Skeletal muscle satellite cell (primary cell): ENCODE measurements around the gene RFPL3.
"Not testable (repeated sequence)": the region's sequence is repeated elsewhere in the genome, so short reads cannot be mapped to it uniquely, and the experiment has no call there.

ENCODE experiments used
- H3K27me3 ChIP-seq: 2 replicates; pipeline ENCODE4 v1.7.0; 2013; ENCODE audit warnings: low read length; ENCODE audit not compliant: control insufficient read depth, insufficient read depth
- H3K36me3 ChIP-seq: 2 replicates; pipeline ENCODE4 v1.7.0; 2013; ENCODE audit warnings: mild to moderate bottlenecking, control low read depth, low read length; ENCODE audit not compliant: insufficient read depth
- H3K4me1 ChIP-seq: 2 replicates; pipeline ENCODE4 v1.7.0; 2013; ENCODE audit warnings: low read length; ENCODE audit not compliant: control insufficient read depth, insufficient read depth
- H3K4me2 ChIP-seq: 2 replicates; pipeline ENCODE4 v1.7.0; 2013; ENCODE audit warnings: mild to moderate bottlenecking, low read length
- H3K4me3 ChIP-seq: 2 replicates; pipeline ENCODE4 v1.7.0; 2013; ENCODE audit warnings: low read length
- H3K9ac ChIP-seq: 2 replicates; pipeline ENCODE4 v1.7.0; 2013; ENCODE audit warnings: mild to moderate bottlenecking, low read depth, low read length, moderate library complexity
- H3K9me3 ChIP-seq: replicated peaks from 2 replicates; pipeline ENCODE4 v1.7.0; 2013; ENCODE audit warnings: mild to moderate bottlenecking, control low read depth, low read length

RFPL3 gene

GRCh38 chr22:32360096-32360495, 2.4 kb downstream of the RFPL3 start:
- H3K4me1 ChIP-seq, H3K4me2 ChIP-seq, H3K4me3 ChIP-seq, H3K9ac ChIP-seq, H3K36me3 ChIP-seq, H3K27me3 ChIP-seq, H3K9me3 ChIP-seq: not testable (repeated sequence)

GRCh38 chr22:32361257-32361656, 3.6 kb downstream of the RFPL3 start:
- Histone ChIP-seq H3K9ac (no peak overlapping the region), H3K4me2 (no peak overlapping the region), H3K27me3 (peaks cover 6% of the 10 kb centered on the region), H3K4me1 (no peaks in the 10 kb centered on the region), H3K4me3 (no peak overlapping the region), H3K9me3 (no peaks in the 10 kb centered on the region), H3K36me3 (no peaks in the 10 kb centered on the region)

DNA sequence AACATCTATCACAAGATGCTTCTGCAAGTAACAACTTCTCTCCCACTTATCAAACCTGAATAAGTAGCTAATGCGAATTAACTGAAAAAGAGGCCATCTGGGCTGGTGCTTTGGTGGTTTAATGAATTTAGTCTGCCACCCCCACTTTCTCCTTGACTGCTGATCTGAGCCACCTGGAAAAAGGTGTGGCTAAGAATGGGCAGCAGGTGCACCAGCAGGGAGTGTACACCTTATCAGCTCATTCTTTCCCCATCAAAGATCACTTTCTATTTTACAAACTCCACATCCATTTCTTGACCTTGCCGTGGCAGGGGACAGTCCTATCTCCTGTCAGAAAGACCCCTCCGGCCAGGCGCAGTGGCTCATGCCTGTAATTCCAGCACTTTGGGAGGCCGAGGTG, 6.5 kb downstream of the RFPL3 start:
- no peak overlapping the region for H3K9ac ChIP-seq
- peaks cover 6% of the 10 kb centered on the region for H3K27me3 ChIP-seq
- no peak overlapping the region for H3K4me3 ChIP-seq

DNA sequence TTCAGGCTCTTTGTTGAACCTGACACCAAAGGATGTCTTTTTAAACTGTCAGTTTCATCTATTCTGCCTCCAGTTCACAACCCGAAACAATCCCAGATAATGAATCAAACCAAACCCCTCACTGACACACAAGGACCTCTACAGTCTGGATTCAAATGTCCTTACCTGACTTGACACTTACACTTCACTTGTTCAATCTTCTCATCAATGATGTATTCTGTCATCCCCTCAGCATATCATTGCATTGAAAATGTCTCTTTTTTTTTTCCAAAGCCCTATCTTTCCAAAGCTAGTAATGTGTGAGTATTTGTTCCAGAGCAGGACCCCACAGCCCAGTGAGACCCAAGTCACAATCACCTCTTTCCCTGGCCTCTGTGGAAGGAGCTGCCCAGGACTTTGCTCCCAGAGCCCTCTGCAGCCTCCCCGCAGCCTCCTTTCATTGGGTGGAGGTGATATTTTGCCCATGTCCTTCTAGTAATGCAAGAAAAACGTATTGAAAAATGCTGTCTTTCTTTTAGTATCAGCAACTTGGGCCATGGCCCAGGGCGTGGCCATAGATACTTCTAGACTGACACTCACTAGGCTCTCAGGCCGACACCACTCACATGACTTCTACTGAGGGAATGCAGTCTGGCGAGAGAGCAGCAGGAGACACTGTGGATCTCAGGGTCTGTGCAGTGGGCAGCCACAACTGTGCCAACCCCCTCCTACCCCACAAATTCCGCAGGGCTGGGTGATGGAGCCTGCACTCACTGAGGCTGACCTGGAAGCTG, 18.2 kb downstream of the RFPL3 start:
- no peaks in the 10 kb centered on the region for H3K36me3 ChIP-seq
- peaks cover 16% of the 10 kb centered on the region for H3K27me3 ChIP-seq
- H3K9me3 ChIP-seq = no peaks in the 10 kb centered on the region
- H3K9ac ChIP-seq = no peak overlapping the region
- no peak overlapping the region for H3K4me3 ChIP-seq
- no peaks in the 10 kb centered on the region for H3K4me1 ChIP-seq
- no peak overlapping the region for H3K4me2 ChIP-seq

More for the DNA sequence above, 6.5 kb downstream of the RFPL3 start:
- H3K4me2 ChIP-seq = no peak overlapping the region
- H3K4me1 ChIP-seq = no peaks in the 10 kb centered on the region
- no peaks in the 10 kb centered on the region for H3K9me3 ChIP-seq
- H3K36me3 ChIP-seq = no peaks in the 10 kb centered on the region

DNA sequence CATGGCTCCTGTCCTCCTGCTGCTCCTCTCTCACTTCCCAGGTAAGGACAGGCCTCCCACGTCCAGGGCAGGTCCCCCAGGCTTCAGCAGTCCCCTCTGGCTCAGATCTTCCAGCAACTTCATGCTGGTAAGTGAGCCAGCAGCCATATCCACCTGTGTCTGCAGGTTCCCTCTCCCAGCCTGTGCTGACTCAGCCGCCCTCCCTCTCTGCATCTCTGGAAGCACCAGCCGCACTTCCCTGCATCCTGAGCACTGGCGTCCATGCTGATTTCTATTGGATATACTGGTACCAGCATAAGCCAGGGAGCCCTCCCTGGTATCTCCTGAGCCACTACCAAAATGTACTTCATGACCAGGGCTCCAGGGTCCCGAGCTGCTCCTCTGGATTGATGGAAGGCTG, 19.0 kb downstream of the RFPL3 start:
- Histone ChIP-seq H3K36me3 (no peaks in the 10 kb centered on the region), H3K9me3 (no peaks in the 10 kb centered on the region), H3K9ac (no peak overlapping the region), H3K4me2 (no peak overlapping the region), H3K27me3 (peaks cover 16% of the 10 kb centered on the region), H3K4me3 (no peak overlapping the region), H3K4me1 (no peaks in the 10 kb centered on the region)

DNA sequence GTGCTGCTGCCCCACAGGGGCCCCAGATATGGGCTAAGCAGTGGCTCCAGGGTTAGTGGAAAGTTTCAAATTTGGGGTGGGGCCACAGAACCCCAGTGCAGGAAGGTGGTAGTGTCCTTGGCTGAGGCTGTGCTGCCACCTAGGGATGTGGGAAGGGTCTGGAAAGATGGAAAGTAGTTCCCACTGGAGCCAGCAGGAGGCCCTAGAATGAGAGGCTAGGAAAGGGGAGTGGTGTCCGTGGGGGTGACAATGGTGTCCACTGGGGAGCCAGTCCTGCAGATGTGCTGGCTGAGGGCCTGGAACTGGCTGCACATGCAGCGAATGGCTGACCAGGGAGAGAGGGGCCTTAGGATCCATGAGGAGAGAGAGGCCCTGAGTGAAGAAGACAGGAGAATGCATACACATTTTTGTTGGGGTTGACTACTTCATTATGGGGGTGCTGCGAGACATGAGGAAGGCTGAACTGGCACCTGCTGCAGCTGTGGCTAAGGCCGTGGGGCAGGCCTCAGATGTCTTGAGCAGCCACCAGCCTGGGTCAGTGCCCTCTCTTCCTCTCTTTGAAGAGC, 21.1 kb downstream of the RFPL3 start:
- Histone ChIP-seq H3K4me1 (no peaks in the 10 kb centered on the region), H3K4me2 (no peak overlapping the region), H3K9ac (no peak overlapping the region), H3K27me3 (peaks cover 7% of the 10 kb centered on the region), H3K36me3 (no peaks in the 10 kb centered on the region), H3K9me3 (no peaks in the 10 kb centered on the region), H3K4me3 (no peak overlapping the region)

DNA sequence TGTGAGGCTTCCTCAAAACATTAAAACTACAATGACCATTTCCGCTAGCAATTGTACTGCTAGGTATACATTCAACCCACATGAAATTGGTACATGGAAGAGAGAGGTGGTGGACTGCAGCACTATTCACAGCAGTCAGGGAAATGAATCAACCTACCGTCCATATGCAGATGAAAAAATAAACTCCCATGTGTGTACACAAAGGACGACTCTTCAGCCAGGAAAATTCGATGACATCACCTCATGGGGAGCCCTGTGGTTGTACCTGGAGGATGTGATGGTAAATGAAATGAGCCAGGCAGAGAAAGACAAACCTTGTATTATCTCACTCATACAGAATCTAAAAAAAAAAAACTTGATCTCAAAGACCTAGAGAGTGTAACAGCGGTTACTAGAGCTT, 23.3 kb downstream of the RFPL3 start:
- Histone ChIP-seq H3K4me1 (no peaks in the 10 kb centered on the region), H3K36me3 (peaks cover 5% of the 10 kb centered on the region), H3K4me3 (no peak overlapping the region), H3K9ac (no peak overlapping the region), H3K9me3 (no peaks in the 10 kb centered on the region), H3K27me3 (peaks cover 4% of the 10 kb centered on the region), H3K4me2 (no peak overlapping the region)

DNA sequence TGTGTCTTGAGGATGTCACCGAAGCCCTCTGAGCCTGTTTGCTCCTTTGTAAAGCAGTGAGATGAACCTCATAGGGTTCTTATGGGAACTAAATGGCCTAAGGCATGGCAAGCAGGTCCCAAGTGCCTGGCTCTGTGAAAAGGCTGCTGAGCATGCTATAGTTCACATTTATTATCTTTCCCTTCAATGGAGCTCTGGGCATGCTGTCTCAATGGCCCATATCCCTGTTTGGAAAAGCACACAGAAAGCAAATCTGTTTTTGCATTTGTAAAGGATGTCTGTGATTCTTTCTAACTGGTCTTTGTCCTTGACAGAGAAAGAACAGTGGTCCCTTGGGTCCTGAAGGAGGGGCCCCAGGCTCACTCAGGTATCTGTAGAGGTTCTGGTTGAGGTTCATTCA, 28.0 kb downstream of the RFPL3 start:
- H3K9ac ChIP-seq = no peak overlapping the region
- H3K4me3 ChIP-seq = no peak overlapping the region
- no peaks in the 10 kb centered on the region for H3K4me1 ChIP-seq
- peaks cover 36% of the 10 kb centered on the region for H3K36me3 ChIP-seq
- H3K27me3 ChIP-seq = no peaks in the 10 kb centered on the region
- no peak overlapping the region for H3K4me2 ChIP-seq
- no peaks in the 10 kb centered on the region for H3K9me3 ChIP-seq

DNA sequence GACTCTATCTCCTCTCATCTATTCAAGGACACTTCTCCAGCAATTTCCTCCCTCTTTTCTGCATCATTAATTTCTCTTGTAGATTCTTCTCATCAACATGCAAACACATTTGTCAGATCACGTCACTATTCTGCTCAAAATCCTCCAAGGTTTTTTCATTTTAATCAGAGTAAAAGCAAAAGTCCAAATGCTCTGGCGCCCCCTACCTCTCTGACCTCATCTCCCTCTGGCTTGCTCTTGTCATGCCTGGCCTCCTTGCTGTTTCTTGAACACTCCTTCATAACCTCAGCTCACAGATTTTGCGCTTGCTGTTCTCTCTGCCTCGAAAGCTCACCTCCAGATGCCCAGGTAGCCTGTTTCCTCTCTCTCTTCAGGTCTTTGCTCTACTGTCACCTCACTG, 32.0 kb downstream of the RFPL3 start:
- Histone ChIP-seq H3K4me1 (no peaks in the 10 kb centered on the region), H3K9me3 (no peaks in the 10 kb centered on the region), H3K9ac (no peak overlapping the region), H3K27me3 (no peaks in the 10 kb centered on the region), H3K36me3 (peaks cover 69% of the 10 kb centered on the region), H3K4me2 (no peak overlapping the region), H3K4me3 (no peak overlapping the region)

GRCh38 chr22:32395107-32395506, 37.4 kb downstream of the RFPL3 start:
- H3K36me3 ChIP-seq = peaks cover 86% of the 10 kb centered on the region
- H3K4me2 ChIP-seq = no peak overlapping the region
- H3K4me3 ChIP-seq = no peak overlapping the region
- H3K27me3 ChIP-seq = no peaks in the 10 kb centered on the region
- H3K9me3 ChIP-seq = no peaks in the 10 kb centered on the region
- H3K4me1 ChIP-seq = no peaks in the 10 kb centered on the region
- no peak overlapping the region for H3K9ac ChIP-seq

GRCh38 chr22:32396255-32396654, 38.6 kb downstream of the RFPL3 start:
- no peaks in the 10 kb centered on the region for H3K27me3 ChIP-seq
- H3K4me2 ChIP-seq = no peak overlapping the region
- H3K9ac ChIP-seq = no peak overlapping the region
- H3K36me3 ChIP-seq = peaks cover 91% of the 10 kb centered on the region
- no peaks in the 10 kb centered on the region for H3K9me3 ChIP-seq
- H3K4me3 ChIP-seq = no peak overlapping the region
- no peaks in the 10 kb centered on the region for H3K4me1 ChIP-seq

GRCh38 chr22:32396746-32397145, 39.1 kb downstream of the RFPL3 start:
- H3K4me2 ChIP-seq = no peak overlapping the region
- H3K9ac ChIP-seq = no peak overlapping the region
- H3K9me3 ChIP-seq = no peaks in the 10 kb centered on the region
- no peak overlapping the region for H3K4me3 ChIP-seq
- no peaks in the 10 kb centered on the region for H3K4me1 ChIP-seq
- peaks cover 92% of the 10 kb centered on the region for H3K36me3 ChIP-seq
- no peaks in the 10 kb centered on the region for H3K27me3 ChIP-seq
